ENCODE results near the gene NASP.
"Not testable (repeated sequence)": the region's sequence is repeated elsewhere in the genome, so short reads cannot be mapped to it uniquely, and the experiment has no call there.

The NASP gene

DNA sequence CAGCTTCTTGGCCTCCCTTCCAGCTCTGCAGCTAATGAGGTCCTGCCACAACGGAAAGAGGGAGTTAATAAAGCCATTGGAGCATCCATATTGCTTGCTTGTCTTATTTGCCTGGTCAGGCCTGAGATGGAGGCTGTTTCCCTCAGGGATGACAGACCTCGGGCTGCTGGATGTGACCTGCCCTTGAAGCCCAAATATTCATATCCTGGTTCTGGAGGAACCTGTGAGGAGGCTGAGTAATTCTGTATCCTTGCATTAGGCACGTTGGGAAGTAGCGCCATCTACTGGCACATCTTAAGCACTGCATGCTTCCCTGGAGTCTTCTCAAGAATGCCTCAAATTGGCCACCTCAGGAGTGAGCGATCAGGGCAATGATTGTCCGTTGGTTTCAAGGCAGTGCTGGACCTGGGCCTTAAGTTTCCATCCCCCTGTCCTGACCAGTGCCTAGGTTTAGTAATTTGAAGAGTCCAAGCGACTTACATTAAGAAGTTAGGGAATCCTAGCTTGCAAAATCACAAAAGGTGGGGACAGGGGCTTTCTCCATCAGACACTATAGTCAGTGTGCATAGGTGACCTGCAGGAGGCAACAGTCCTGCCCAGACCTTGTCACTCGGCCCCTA lies 13.8 kb upstream of the NASP start:
- peak; percentile 77 for DNase-seq

DNA sequence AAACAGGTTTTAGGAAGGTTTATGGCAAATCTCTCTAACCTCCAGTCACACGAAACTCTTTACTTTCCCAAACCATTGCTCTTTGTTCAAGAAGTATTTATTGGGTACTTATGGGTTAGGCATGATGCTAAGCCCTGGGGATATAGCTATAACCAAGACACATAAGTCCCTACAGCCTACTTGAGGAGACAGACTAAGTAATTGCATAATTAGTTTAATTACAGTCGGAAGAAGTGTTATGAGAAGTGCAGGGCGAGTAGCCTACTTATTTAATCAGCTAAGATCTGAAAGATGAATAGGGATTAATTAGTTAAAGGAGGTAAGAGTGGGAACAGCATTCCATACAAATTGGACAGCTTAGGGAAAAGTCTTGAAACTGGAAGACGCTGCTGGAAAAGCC lies 13.2 kb upstream of the NASP start:
- DNase-seq, result no peak

DNA sequence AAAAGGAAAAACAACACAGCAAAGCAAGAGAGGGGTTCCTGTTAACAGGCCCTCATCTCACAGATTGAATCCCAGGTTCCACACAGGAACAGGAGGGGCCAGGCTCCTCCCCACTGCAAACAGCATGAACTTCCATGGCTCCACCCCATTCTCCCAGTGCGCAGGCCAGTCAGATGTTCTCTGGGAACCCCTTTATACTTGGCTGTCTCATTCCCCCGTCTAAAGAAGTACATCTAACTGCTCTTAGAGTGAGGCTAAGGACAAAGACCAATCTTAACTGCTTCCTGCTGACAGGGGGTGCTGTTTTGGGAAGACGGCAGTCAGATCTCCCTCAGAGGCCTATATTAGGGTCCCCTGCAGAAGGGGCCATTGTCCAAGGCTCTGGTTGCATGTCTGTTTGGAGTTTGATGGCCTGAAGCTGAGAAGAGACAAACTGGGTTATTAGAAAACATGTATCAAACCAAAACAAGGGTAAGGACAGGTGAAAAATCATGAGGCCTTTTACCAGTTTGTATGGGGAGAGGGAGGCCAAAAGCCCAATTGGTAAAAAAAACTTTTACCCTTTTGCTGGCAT lies 10.5 kb upstream of the NASP start:
- DNase-seq, result no peak

DNA sequence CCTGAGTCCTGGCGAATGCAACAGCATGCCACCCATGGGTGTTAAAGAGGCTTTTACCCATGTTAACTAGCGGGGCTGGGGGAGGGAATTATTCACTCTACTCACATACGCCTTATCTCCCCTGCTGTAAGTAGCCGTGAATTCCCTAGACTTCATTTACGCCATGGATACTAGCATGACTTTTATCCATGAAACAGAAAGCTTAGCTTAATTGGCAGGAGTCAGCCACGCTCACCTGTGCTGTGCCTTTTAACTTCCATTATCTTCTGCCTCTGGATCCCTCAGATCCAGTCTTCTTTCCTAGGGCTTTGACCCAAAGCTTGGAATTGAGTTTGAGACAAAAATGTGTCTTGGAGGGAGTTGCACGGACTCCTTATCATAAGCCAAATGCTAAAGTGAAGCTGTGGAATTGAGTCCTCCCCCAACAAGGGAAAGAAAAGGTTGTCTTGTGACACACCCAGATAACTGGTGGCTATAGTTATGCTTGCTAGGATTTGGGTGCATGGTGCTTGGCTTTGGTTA lies 9.7 kb upstream of the NASP start:
- no peak for DNase-seq

DNA sequence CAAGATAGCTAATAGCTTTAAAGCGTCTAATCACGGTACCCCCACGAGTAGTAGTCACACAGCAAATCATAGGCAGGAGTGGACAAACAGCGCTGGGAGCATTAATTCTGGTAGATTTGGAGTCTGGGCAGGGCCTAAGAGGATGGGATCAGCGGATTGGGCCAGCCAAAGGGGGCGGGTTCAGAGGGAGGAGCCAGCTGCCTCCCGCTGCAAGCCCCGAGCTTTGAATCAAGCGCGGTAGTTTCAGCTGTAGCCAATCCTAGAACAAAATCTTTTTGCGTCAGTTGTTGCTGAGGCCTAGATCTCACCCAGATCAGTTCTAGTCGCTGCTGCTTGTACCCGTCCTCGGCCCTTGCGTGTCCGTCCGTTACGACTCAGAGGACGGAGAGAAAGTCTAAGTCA lies 576 bp upstream of the NASP start:
- peak; percentile 96 for DNase-seq

DNA sequence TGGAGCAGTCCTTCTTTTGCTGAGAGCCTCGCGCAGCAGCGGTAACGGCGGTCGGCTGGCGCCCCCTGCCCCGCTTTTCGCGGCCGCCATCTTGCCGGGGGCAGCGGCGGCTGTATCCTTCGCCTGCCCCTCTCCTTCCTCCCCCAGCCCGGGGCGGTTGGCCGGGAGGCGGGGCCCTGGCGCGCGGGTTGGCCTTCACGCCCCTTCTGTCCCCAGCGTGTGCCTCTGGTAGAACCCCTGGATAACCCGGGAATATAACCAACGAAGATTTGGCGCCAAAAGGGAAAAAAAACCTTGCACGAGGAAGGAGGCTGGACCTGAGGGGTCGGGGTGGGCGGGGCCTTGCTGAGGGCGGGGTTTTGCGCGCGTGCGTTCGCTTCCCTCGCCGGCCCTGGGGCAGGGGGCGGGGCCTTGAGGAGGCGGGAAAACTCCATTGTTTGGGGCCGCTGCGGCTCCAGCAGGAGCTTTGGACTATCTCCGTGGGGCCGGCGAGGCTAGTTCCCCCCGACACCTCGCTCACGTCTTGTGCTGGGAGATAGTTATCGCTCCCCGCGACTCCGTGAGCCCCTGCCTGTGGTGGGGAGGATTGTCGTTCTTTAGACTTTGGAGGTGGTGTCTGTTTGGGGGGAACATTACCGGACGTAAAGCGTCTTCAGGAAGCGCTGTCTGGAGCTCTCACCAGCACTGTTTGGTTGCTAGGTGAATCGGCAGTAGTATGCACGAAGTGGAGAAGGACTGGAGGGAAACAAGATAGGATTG lies 689 bp downstream of the NASP start:
- peak; percentile 87 for DNase-seq

DNA sequence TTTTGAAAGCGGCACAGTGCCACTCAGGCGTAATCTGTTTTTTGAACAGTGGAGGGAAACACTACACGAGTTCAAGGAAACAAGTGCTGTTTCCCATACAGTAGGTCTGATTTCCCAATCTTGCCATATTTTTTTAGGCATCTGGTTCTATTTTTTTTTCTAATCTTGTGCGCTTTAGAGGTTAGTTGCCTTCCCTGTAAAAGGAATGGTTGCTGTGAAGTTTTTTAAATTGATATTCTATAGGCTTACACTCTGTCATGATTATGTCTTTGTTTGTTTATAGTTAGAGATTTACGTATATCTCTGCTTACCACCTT lies 1.2 kb downstream of the NASP start:
- DNase-seq, result no peak

DNA sequence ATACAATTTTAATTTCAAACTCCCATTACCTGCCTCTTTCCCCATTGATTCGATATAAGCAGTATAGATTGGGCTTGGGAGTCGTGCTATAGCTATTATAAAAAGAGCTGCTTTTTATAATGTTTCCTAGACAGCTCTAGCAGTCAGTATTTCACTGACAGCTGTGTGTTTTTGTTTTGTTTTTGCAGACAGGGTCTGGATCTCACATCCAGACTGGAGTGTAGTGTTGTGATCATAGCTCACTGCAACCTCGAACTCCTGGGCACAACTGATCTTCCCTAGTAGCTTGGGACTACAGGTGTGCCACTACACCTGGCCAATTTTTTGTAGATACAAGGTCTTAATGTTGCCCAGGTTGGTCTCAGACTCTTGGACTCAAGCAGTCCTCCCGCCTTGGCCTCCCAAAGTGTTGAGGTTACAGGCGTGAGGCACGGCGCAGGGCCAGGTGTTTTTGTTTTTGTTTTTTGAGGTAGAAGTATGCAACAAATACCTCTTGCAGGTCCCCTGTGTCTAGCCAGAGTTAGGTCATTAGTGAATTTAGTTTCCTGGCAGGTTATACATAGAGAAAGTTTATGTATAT lies 1.7 kb downstream of the NASP start:
- DNase-seq, result no peak

DNA sequence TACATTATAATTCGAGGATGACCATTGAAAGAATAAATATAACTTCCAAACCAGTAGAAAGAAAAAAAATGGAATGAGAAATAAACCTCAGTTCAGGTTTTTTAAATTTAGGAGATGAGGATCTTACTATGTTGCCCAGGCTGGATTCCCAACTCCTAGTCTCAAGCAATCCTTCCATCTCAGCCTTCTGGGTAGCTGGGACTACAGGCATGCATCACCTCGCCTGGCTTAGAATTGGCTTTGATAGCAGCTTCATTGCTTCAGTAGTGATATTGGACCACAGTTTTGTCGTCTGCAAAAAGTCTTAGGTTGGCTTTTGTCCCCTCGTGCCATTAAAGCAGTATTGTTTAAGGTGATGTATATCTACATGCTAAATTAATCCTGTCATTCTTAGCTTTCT lies 2.9 kb downstream of the NASP start:
- no peak for DNase-seq

DNA sequence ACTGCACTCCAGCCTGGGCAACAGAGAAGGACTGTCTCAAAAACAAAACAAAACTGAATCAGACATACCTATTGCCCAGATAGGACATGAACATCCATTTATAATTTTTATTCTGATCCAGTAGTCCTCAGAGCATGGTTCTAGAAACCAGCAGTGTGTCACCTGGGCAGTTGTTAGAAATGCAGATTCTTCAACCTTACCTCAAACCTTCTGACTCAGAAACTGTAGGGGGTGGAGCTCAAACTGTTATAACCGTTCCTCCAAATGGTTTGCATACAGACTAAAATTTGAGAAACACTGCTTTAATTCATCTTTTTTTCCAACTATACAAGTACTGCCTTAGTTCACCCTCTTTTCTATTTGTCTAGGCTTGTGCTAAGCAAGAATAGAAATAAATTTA lies 6.0 kb downstream of the NASP start:
- DNase-seq, result no peak

DNA sequence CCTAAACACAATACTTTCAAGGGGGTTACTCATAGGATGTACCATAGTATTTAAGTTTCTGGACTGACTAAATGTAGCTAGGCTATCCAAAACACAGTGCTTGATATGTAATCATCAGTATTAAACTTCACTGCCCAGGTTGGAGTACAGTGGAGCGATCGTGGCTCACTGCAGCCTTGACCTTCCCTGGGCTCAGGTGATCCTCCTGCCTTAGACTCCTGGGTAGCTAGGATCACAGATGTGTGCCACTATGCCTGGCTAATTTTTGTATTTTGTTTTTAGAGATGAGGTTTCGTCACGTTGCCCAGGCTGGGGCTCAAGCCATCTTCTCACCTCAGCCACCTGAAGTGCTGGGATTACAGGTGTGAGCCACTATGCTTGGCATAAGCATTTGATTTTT lies 10.6 kb downstream of the NASP start:
- no peak for DNase-seq

DNA sequence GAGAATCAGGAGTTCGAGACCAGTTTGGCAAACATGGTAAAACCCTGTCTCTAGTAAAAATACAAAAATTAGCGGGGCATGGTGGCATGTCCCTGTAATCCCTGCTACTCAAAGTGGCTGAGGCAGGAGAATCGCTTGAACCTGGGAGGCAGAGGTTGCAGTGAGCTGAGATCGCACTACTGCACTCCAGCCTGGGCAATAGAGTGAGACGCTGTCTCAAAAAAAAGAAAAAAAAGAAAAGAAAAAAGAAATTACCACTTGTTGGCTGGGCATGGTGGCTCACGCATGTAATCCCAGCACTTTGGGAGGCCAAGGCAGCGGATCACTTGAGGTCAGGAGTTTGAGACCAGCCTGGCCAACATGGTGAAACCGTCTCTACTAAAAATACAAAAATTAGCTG lies 12.9 kb downstream of the NASP start:
- DNase-seq, result not testable (repeated sequence)

DNA sequence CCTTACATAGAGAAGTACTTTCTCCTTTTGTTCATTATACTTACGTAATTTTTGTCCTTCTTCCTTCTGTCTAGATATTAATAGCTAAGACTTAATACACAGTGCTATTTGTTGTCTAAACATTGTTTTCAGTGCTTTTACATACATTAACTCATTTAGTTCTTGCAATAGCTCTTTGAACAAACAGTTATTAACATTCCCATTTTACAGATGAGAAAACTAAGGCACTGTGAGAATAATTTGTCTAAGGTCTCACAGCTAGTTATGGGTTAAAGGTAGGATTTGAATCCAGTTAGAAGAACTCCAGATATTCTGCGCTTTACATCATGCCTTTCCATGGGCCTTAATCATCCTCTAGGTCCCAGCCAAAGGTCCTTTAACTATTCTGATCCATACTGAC lies 20.4 kb downstream of the NASP start:
- DNase-seq, result no peak

DNA sequence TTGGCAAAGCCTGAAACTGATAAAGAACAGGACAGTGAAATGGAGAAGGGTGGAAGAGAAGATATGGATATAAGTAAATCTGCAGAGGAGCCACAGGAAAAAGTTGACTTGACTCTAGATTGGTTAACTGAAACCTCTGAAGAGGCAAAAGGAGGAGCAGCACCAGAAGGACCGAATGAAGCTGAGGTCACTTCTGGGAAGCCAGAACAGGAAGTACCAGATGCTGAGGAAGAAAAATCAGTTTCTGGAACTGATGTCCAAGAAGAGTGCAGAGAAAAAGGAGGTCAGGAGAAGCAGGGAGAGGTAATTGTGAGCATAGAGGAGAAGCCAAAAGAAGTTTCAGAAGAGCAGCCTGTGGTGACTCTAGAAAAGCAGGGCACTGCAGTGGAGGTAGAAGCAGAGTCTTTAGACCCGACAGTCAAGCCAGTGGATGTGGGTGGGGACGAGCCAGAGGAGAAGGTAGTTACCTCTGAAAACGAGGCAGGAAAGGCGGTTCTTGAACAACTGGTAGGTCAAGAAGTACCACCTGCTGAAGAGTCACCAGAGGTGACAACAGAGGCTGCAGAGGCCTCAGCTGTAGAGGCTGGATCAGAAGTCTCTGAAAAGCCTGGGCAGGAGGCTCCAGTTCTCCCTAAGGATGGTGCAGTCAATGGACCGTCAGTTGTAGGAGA lies 23.7 kb downstream of the NASP start:
- DNase-seq, result no peak

DNA sequence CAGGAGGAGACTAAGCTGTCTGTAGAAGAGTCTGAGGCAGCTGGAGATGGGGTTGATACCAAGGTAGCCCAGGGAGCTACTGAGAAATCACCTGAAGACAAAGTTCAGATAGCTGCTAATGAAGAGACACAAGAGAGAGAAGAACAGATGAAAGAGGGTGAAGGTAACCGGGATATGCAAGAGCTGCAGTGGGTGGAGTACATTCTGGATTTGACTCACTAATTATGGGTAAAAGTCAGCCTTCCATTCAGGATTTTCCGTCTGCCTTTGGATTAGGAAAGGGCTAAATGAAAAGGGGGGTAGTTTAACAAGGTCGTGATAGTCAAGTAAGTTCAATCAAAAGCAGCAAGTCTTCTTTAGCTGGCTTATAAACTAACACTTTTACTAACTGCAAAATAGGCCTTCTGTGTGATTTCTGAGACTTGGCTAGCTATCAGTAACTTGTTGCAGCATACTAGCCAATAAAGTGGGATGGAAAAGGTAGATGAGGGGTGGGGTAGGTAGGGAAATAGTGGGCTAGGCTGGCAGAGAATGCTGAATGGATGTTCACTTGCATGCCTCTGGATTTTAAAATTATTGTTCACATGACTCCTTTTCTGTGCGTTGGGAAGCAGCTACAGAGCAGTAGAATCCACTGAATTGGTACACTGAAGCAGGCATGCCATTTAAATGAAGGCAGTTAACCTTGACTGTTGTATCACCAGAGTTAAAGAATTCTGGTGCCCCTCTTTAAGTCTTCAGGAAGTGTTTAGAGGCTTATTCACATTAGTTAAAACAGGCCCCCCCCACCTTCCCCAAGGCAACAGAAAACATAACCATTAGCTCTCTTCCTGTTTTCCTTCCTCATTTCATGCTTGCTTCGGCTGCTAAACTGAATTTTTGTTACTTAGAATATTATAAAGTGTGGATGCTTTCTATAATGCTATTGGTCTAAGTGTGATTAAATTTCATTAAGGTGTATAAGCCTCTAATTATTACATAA lies 24.6 kb downstream of the NASP start:
- no peak for DNase-seq

DNA sequence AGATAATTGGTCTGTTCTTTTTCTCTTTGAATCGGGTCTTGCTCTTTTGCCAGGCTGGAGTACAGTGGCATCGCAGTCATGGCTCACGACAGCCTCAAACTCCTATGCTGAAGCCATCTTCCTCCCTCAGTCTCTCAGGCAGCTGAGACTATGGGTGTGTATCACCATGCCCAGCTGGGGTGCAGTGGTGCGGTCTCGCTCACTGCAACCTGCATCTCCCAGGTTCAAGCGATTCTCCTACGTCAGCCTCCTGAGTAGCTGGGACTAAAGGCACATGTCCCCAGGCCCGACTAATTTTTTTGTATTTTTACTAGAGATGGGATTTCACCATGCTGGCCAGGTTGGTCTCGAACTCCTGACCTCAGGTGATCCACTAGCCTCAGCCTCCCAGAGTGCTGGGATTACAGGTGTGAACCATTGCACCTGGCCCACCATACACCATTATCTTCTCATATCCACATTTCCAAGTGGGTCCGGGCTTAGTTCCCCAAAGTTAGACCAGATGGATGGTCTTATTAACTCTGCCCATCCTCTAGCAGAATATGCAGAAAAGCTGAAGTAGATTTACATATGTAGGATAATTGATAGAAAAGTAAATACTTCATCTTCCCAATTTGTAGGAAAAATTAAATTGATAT lies 26.9 kb downstream of the NASP start:
- no peak for DNase-seq

DNA sequence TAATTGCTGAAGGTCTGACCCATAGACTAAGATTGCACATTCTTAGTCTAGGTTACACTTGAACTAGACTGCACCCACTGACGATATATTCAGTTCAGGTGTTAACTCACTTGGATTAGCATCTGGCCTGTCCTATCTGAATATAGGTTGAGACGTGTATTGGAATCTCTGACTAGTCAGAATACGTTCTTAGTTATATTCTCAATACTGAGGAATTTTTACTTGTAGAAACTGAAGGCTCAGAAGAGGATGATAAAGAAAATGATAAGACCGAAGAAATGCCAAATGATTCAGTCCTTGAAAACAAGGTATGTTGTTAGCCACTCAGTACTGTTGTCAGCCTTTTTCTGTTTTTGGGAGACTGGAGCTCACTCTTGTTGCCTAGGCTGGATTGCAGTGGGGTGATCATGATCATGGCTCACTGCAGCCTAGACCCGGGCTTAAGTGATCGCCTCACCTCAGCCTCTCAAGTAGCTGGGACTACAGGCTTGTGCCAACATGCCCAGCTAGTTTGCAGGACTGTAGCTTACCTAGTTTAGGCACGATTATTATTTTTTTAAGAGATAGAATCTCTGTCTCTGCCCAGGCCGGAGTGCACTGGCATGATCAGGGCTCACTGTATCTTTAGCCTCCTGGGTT lies 29.2 kb downstream of the NASP start:
- no peak for DNase-seq

DNA sequence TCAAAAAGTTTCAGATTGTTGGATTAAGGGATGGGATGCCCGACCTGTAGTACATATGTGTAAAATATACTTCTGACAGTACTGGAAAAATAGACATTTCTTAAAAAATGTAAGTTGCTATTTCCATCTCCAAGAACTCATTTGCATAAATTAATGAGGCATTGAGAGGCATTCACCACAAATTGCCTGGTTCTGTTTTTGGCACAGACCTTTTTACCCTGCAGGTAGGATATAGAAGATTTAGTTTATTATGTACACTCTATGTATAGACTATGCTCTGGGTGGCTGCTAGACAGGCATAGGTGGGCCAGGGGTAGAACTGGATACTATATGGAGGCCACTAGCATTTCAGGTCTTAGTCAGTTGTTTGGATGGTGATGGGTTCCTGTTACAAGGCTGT lies 32.0 kb downstream of the NASP start:
- no peak for DNase-seq

DNA sequence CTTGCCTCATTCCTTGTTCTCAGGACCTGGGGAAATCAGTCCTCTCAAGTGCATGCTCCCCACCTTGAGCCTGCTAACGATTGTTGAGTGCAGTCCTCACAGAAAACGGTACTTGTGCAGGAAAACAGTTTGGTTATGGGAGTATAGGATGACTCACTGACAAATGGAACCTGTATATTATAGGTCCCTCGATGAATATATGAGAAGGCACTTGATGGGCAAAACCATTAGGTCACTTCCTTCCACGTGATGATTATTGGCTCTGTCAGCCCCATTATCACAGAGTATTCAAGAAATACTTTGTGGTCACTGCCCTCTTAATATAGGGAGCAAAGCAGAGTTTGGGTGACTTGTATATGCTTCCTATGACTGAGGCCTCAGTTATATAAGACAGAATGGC lies 33.8 kb downstream of the NASP start:
- DNase-seq, result no peak

DNA sequence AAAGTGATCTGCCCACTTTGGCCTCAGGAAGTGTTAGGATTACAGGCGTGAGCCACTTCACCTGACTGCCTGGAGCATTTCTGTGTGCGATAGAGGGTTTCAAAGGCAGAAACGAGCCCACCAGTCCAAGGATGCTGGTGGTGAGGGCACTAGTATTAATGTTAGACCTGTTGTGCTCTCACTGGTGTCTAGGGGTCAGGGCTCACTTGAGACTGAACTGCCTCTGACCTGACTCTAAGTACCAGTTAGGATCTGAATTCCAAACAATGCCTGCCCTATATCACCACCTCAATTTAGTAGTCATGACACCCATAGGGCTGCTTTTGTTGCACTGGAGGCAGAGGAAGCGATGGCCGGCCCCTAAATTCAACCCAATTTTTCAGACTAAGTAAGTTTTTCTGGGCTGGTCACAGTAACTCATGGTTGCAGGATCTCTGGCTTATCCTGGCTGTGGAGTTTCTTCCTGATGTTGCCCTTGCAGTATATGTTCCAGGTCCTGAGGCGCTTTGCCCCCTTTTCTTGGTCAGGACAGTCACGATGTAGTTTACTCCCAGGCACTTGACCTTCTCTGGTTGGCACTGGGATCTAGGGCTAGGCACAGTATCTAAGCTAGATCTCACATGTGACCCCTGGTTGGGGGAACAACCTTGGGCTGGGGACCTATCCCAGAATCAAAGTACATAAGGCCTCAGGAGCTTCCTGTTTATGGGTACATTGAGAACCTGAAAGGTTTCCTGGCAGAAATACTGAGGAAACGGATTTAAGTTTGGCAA lies 35.5 kb downstream of the NASP start:
- DNase-seq, result no peak
